DMS 273 (cell line): ENCODE measurements around the gene RAPGEF2.

Experiments used
- DNase-seq: peaks from one replicate; lab custom pipeline; 2025; ENCODE audit not compliant: unreplicated experiment; lab: John Stamatoyannopoulos, UW

The RAPGEF2 gene

DNA sequence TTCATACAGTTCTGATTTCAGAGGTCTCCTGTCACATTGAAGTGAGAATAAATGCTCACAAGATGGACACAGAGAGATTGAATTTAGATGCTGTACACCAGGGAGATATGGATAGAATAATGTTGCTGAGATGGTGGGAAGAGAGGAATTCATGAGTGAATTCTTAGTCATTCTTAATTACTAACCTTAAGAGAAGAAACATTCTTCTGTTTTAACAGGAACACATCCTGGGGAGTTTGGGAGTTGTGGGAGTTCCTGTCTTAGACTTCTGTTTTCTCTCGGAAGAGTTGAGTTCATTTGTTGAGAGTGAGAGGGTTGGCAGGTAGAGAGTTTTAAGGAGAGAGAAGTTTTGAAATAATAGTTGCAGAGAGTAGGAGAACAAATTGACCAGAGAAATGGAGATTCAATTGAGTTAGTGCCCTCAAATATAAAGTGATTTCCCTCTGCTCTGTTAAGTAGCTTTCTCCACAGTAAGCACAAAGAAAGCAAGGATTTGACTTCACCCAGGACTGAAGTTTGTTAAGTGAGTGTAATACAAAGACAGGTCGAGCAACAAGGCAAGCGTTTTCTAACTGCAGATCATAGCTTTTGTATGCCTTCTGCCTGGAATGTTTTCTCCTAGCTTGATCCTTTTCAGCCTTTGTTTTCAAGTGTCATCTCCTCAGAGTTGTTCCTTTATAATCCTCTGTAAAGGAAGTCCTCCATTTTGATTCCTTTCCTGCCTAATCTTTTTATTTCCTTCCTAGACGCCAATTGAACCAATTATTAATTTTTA lies 205.9 kb downstream of the RAPGEF2 start:
- DNase-seq = no peak

DNA sequence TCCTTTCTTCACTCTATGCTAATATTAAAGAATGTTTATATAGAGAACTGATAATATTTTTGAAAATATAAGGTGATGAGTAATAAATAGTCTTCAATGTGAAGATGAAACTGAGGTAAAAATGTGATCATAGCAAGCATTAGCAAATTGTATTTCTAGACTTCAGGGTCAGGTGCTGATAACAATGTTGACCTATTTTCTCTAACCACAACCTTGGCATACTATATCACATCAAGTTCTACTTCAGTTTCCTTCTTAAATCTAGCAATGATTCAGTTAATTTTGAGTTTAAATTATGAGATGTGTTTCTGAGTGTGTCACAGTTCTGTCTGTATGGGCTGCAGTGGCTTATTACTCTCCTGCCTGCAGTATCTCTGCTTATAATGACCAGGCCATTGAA lies 209.4 kb downstream of the RAPGEF2 start:
- DNase-seq = no peak

DNA sequence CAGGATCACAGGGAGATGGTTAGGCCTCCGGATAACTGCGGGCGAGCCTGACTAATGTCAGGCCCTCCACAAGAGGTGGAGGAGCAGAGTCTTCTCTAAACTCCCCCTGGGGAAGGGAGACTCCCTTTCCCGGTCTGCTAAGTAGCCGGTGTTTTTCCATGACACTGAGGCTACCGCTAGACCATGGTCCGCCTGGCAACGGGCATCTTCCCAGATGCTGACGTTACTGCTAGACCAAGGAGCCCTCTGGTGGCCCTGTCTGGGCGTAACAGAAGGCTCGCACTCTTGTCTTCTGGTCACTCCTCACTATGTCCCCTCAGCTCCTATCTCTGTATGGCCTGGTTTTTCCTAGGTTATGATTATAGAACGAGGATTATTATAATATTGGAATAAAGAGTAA lies 213.0 kb downstream of the RAPGEF2 start:
- DNase-seq = peak; percentile 22

DNA sequence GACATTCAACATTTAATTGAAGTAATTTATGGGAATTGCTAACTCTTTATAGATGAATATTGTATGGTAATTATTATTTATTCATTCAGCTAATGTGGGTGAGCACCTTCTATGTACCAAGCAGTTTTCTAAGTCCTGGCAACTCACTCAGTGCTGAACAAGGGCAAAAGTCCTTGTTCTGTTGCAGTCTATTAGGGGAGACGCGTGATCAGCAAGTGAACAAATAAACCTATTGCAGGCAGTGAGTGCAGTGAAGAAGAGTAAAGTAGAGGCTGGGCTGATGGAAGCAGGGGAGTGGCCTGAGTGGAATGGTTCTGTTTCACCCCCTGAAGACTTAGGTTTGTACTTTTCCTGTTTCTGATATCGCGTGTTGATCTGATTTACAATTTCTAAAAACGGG lies 214.3 kb downstream of the RAPGEF2 start:
- no peak for DNase-seq

DNA sequence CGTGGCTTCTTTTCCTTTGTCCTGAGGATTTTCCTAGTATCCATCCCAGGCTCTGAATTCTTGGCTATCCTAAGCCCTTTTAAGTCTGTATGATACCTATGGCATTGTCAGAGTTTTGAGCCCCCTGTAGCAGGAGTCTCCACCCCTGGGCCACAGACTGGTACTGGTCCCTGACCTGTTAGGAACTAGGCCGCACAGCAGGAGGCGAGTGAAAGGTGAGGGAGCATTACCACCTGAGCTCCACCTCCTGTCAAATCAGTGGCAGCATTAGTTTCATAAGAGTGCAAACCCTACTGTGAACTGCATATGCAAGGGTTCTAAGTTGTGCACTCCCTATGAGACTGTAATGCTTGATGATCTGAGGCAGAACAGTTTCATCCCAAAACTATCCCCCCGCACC lies 216.1 kb downstream of the RAPGEF2 start:
- DNase-seq = no peak

DNA sequence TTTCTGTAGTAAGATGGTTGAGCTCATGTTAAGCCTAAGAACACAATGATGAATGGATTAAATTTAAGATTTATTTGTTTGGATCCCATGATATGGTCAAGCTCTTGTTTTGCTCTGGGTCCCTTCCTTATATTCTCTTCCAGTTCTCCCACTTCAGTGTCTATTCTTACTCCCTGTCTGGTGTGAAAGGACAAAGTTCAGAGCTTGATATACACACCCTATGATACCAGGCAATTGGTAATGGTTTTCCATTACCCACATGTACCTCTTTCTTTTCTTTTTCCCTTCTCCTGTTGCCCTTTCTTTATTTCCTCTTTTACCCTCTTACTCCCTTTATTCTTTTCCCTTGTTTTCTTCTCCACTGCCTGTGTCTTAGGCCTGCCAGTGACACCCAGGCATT lies 223.6 kb downstream of the RAPGEF2 start:
- no peak for DNase-seq

DNA sequence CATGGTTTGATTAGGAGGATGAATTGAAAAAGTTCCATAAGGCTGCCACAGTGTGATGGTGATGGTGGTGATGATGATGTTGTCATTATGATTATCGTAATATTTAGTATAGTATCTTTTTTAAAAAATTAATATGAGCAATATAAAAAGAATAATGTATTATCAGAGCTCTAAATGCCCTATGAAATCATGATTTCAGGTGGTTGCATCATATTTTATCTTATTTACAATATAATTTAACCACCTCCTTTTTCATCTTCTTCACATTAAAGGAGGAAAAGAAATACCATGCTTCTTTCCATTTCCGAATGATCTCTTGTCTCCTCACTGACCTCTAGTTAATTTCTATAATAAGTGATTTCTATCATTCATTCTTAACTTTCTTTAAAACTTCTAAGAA lies 225.9 kb downstream of the RAPGEF2 start:
- DNase-seq = no peak

DNA sequence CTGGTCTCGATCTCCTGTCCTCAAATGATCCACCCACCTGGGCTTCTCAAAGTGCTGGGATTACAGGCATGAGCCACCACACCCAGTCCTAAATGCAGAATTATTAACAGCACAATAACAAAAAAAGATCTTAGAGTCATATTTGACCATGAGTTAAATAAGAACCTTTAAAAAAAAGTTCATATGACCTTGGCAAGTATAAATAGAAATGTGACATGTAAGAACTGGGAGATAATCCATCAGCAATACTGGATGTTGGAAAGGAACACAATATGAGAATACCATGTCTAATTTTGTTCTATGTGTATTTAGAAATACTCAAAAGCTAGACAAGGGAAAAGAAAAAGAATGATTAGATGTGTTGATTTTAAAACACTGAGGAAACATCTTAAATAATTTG lies 231.6 kb downstream of the RAPGEF2 start:
- DNase-seq = no peak

DNA sequence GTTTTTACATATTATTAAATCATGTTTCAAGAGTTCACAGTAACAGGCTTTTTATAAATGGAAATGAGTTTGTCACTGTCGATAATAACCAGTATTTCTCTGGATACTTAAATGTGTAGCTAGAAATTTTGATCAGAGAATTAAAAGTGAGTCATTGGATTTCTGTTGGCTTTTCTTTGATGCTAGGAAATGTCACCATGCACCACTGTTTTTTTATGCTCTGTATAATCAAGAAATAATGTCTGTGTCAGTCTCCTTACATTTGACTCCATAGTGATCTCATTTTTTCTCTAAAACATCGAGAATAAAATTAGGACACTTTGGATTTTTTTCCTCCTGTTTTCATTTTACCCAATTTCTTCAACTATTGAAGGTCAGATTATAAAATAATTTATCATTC lies 234.2 kb downstream of the RAPGEF2 start:
- DNase-seq = no peak

DNA sequence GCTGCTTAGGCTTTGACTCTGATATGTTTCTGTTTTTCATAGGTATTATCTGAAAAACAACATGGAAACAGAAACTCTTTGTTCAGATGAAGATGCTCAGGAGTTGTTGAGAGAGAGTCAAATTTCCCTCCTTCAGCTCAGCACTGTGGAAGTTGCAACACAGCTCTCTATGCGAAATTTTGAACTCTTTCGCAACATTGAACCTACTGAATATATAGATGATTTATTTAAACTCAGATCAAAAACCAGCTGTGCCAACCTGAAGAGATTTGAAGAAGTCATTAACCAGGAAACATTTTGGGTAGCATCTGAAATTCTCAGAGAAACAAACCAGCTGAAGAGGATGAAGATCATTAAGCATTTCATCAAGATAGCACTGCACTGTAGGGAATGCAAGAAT lies 238.6 kb downstream of the RAPGEF2 start:
- DNase-seq = no peak

DNA sequence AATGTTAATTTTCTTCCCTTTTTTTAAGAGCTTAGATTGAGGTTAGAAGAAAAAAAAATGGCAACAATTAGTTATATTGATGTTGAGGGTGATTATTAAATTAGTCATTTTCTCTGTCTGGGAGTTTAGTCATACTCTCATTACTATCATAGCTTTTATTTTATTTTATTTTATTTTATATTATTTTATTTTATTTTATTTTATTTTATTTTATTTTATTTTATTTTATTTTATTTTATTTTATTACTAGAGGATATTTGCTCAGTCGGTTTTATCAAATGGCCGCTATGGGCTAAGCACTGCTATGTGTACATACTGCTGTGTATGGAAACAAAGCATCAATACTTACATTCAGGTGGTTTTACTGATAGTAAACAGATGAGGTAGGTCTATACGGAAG lies 239.5 kb downstream of the RAPGEF2 start:
- no peak for DNase-seq

DNA sequence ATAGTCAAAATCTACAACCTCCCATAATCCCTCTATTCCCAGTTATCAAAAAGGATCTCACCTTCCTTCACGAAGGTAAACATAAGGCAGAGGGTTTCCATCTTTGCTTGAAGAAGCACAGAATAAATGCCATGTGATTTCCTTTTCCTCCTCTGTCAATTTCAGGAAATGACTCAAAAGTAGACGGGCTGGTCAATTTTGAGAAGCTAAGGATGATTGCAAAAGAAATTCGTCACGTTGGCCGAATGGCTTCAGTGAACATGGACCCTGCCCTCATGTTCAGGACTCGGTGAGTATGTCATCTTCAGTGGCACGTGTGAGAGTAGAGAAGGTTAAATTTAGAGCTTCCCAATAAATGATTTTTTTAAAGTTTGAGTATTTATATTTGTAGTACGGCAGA lies 240.2 kb downstream of the RAPGEF2 start:
- no peak for DNase-seq

DNA sequence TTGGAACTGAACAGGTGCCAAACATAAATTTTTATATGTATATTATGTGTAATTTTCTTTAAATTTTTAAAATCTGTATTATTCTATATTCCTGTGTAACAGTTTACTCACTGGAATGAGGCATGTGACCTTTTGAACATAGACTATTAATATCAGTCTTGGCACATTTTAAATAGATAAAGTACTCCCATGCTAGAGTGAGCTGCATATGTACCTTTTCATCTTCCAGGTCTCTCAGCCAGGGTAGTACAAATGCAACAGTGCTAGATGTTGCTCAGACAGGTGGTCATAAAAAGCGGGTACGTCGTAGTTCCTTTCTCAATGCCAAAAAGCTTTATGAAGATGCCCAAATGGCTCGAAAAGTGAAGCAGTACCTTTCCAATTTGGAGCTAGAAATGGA lies 242.0 kb downstream of the RAPGEF2 start:
- DNase-seq = no peak

DNA sequence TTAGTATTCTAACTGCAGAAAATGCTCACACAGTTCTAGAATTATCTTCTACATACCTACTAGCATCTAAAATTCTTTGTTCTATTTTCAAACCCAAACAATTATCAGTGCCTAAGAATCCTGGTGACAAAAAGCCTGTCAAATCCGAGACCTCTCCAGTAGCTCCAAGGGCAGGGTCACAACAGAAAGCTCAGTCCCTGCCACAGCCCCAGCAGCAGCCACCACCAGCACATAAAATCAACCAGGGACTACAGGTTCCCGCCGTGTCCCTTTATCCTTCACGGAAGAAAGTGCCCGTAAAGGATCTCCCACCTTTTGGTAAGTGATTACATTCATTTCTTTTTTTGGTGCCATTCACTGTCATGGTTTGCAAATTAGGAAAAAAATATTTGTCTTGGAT lies 243.8 kb downstream of the RAPGEF2 start:
- no peak for DNase-seq

DNA sequence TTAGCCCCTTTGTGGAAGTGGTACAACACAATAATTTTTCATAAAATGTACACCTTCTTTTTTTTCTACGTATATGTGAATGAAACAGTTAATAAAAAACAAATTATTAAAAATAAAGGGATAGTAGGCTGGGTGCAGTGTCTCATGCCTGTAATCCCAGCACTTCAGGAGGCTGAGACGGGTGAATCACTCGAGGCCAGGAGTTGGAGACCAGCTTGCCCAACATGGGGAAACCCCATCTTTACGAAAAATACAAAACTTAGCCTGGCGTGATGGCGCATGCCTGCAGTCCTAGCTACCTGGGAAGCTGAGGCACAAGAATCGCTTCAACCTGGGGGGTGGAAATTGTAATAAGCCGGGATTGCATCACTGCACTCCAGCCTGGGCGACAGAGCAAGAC lies 244.9 kb downstream of the RAPGEF2 start:
- no peak for DNase-seq

DNA sequence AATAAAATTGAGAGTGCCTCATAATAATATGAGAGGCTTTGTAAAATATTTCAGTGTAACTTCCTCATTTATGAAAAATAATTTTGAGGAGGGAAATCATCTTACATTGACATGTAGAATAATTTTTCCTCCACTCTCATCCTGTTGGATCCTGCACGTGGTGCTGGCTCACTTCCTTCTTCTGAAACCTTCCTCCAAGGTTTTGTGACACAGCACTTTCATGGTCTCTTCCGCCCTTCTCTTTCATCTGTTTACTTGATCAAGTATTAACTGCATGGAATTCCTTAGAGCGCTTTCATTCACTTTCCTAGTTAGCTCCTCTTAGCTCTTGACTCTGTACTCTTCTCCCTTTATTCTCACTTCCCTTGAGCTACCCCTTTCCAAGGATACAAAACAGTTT lies 246.5 kb downstream of the RAPGEF2 start:
- no peak for DNase-seq

DNA sequence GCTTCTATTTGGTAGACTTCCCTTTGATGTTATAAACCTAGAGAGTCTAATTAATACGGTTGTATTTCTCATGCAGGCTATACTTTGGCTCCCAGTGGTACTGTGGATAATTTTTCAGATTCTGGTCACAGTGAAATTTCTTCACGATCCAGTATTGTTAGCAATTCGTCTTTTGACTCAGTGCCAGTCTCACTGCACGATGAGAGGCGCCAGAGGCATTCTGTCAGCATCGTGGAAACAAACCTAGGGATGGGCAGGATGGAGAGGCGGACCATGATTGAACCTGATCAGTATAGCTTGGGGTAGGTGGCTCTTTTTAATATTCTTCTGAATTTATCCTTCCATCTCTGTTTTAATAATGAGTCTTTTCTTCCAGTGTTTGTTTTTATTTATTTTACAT lies 249.7 kb downstream of the RAPGEF2 start:
- DNase-seq = no peak

DNA sequence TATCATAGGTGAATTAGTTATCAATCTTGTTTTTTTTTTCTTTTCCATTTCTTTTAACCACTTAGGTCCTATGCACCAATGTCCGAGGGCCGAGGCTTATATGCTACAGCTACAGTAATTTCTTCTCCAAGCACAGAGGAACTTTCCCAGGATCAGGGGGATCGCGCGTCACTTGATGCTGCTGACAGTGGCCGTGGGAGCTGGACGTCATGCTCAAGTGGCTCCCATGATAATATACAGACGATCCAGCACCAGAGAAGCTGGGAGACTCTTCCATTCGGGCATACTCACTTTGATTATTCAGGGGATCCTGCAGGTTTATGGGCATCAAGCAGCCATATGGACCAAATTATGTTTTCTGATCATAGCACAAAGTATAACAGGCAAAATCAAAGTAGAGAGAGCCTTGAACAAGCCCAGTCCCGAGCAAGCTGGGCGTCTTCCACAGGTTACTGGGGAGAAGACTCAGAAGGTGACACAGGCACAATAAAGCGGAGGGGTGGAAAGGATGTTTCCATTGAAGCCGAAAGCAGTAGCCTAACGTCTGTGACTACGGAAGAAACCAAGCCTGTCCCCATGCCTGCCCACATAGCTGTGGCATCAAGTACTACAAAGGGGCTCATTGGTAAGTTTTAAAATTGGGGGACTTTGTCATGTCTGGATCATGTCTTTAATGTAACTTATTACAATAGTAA lies 250.7 kb downstream of the RAPGEF2 start:
- DNase-seq = no peak

DNA sequence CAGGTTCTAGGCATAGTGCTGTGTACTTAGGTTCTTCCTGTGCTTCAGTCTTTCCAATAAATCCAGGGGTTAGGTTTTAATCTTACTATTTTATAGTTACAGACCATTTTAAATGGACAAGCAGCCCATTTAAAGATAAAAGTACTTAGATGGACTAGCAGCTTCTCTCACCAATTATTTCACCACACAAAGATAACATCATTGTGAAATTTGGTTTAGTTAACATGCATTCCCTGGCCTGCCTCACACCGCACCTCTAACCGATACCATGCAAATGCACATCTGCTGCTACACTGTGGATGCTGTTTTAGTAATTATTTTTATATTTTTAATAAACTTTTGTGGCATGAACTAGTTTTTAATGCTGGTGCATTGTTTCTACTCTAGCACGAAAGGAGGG lies 252.6 kb downstream of the RAPGEF2 start:
- DNase-seq = no peak

DNA sequence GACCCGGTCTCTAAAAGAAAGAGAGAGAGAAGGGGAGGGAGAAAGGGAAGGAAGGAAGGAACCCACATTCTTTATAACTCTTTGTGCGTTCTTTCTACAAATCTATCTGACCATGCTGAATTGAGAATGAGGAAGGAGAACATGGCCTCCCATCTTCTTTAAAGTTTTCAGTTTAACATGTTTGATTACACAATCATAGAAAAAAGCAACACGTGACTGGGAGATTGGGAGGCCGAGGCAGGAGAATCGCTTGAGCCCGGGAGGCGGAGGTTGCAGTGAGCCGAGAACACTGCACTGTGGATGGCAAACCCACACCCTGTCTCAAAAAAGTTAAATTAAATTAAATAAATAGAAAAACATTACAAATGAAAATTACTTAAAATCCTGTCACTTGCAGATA lies 254.5 kb downstream of the RAPGEF2 start:
- no peak for DNase-seq

DNA sequence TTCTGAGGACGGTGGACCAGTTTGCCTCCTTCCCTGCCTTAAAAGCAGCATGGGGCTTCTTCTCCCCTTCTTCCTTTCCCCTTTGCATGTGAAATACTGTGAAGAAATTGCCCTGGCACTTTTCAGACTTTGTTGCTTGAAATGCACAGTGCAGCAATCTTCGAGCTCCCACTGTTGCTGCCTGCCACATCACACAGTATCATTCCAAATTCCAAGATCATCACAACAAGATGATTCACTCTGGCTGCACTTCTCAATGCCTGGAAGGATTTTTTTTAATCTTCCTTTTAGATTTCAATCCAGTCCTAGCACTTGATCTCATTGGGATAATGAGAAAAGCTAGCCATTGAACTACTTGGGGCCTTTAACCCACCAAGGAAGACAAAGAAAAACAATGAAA lies 255.3 kb downstream of the RAPGEF2 start:
- DNase-seq = no peak

DNA sequence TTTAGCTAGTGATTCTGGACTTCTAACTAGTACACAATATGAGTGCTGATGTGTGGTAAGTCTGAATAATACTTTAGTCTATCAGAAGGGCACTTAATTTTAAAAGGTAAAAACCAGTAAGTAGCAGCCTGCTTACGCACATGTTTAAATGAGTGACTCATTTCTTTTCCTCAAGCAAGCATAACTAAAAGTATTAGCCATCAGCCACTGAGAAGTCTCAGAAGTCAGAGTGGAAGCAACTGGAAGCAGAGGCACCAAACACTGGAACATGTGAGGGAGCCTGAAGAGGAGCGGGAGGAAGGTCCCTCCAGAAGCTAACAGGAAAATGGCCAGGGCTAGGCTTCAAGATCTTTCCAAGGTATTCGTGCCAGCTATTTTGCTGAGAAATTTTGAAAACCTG lies 257.7 kb downstream of the RAPGEF2 start:
- no peak for DNase-seq

DNA sequence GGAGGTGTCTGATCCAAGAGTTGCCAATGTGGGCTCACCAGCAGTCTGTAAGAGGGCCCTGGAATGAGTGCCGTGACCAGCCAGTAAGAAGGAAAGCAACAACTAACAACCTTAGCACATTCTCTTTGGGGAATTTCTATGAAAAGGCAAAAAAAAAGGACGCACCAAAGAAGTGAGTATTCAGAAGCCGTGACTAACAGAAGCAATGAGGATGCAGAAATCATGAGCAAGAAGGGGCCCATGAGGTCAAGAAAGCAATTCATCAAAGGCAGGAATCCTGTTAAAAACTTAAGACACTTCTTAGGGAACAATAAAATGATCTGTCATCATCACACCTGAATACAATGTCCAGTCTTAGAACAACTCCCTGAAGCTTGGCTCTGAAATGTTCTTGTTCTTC lies 260.5 kb downstream of the RAPGEF2 start:
- no peak for DNase-seq
